ENCODE data around the gene CENPX. TPM values are rescaled to one million over a fixed set of nuclear protein-coding genes. Genes with fewer than 3 reads are reported as not detected.

CENPX gene
- total RNA-seq, 2 donors from 2014 or later = 91.1 to 238 TPM

- Histone ChIP-seq H3K4me1 (no peaks in the 10 kb centered on the region), H3K36me3 (no peaks in the 10 kb centered on the region), H3K9me3 (no peaks in the 10 kb centered on the region), H3K9ac (ENCODE audit: low read depth in 2 of 2, low read length in 2 of 2) (no peak overlapping the region), H3K4me3 (no peak overlapping the region), H3K27ac (no peak overlapping the region), H3K27me3 (no peaks in the 10 kb centered on the region)
- DNase-seq = no peak
- intact Hi-C loops (cut with DNase I) = no loop called here
- TF ChIP-seq CTCF (IDR thresholded peaks at IDR 0.05) = no peak
Observed at GRCh38 chr17:82005701-82006348, 16.9 kb downstream of the CENPX start.

GRCh38 chr17:82004517-82005455 lies 17.9 kb downstream of the CENPX start:
- intact Hi-C loops (cut with DNase I) = no loop called here
- no peak for DNase-seq
- H3K9ac ChIP-seq (ENCODE audit: low read depth in 2 of 2, low read length in 2 of 2) = no peak overlapping the region
- no peaks in the 10 kb centered on the region for H3K36me3 ChIP-seq
- no peaks in the 10 kb centered on the region for H3K4me1 ChIP-seq
- H3K9me3 ChIP-seq = no peaks in the 10 kb centered on the region
- no peak overlapping the region for H3K27ac ChIP-seq
- no peak for TF ChIP-seq CTCF (IDR thresholded peaks at IDR 0.05)
- H3K4me3 ChIP-seq = no peak overlapping the region
- H3K27me3 ChIP-seq = no peaks in the 10 kb centered on the region

- H3K9me3 ChIP-seq = no peaks in the 10 kb centered on the region
- H3K36me3 ChIP-seq = no peaks in the 10 kb centered on the region
- H3K9ac ChIP-seq (ENCODE audit: low read depth in 2 of 2, low read length in 2 of 2) = no peak overlapping the region
- intact Hi-C loops (cut with DNase I) = no loop called here
- H3K4me1 ChIP-seq = no peaks in the 10 kb centered on the region
- no peak overlapping the region for H3K4me3 ChIP-seq
- DNase-seq = no peak
- H3K27me3 ChIP-seq = no peaks in the 10 kb centered on the region
- H3K27ac ChIP-seq = no peak overlapping the region
- no peak for TF ChIP-seq CTCF (IDR thresholded peaks at IDR 0.05)
Observed at GRCh38 chr17:82003411-82004381, 19.0 kb downstream of the CENPX start.

GRCh38 chr17:82001571-82002056 lies 21.1 kb downstream of the CENPX start:
- Histone ChIP-seq H3K36me3 (no peaks in the 10 kb centered on the region), H3K27ac (no peak overlapping the region), H3K9ac (ENCODE audit: low read depth in 2 of 2, low read length in 2 of 2) (no peak overlapping the region), H3K4me1 (no peaks in the 10 kb centered on the region), H3K4me3 (no peak overlapping the region), H3K9me3 (no peaks in the 10 kb centered on the region), H3K27me3 (no peaks in the 10 kb centered on the region)
- no peak for DNase-seq
- intact Hi-C loops (cut with DNase I) = no loop called here
- TF ChIP-seq CTCF (IDR thresholded peaks at IDR 0.05) = no peak

Measured in colonic mucosa (tissue), 4 donors.